H1 (cell line): ENCODE data around the gene RPTOR. TPM values are rescaled to one million over a fixed set of nuclear protein-coding genes. Genes with fewer than 3 reads are reported as not detected.

Source experiments
- CTCF ChIA-PET: fragments of 300-600 bp; sonication (Branson Sonifier 250); formaldehyde crosslinking; loops from one replicate; lab custom pipeline; 2021; ENCODE audit not compliant: partially characterized antibody; lab: Charles Lee
- POLR2A ChIA-PET: fragments of 300-600 bp; sonication (Branson Sonifier 250); formaldehyde crosslinking; loops from one replicate; lab custom pipeline; 2021; ENCODE audit warnings: inconsistent platforms; ENCODE audit not compliant: partially characterized antibody; lab: Charles Lee
- DNase-seq, 2 experiments: peaks; one replicate each; pipeline versions ENCODE4 v3.0.0 to v3.0.0-alpha.2; 2010 to 2022; ENCODE audit warnings: low spot score in 2 of 2, low read depth in 1 of 2, mixed read lengths in 1 of 2
- FAIRE-seq: peaks from 2 replicates; lab custom pipeline; 2011; peaks lifted over from hg19 to GRCh38; lab: Jason Lieb, UNC
- H2AFZ ChIP-seq: 2 replicates; pipeline ENCODE4 v1.8.1; 2012; ENCODE audit warnings: low read length, inconsistent platforms
- H2AK5ac ChIP-seq: 2 replicates; pipeline ENCODE4 v1.6.1; 2013; ENCODE audit warnings: low read depth, low read length
- H2BK120ac ChIP-seq: replicated peaks from 2 replicates; pipeline ENCODE3; 2013; ENCODE audit warnings: low read depth, low read length, inconsistent platforms
- H2BK12ac ChIP-seq: 2 replicates; pipeline ENCODE4 v1.6.1; 2013; ENCODE audit warnings: low read depth, low read length
- H2BK15ac ChIP-seq: 2 replicates; pipeline ENCODE4 v1.6.1; 2013; ENCODE audit warnings: low read length
- H2BK20ac ChIP-seq: 2 replicates; pipeline ENCODE4 v1.6.1; 2013; ENCODE audit warnings: low read length
- H2BK5ac ChIP-seq: 2 replicates; pipeline ENCODE4 v1.6.1; 2013; ENCODE audit warnings: low read depth, low read length
- H3K14ac ChIP-seq: 2 replicates; pipeline ENCODE4 v1.6.1; 2013; ENCODE audit warnings: inconsistent platforms; ENCODE audit not compliant: insufficient read length
- H3K18ac ChIP-seq: 2 replicates; pipeline ENCODE4 v1.6.1; 2013; ENCODE audit warnings: low read length; ENCODE audit errors: extremely low read depth
- H3K23ac ChIP-seq: 2 replicates; pipeline ENCODE4 v1.6.1; 2013; ENCODE audit warnings: inconsistent platforms; ENCODE audit not compliant: insufficient read length
- H3K23me2 ChIP-seq: 2 replicates; pipeline ENCODE4 v1.6.1; 2013; ENCODE audit warnings: low read depth, low read length
- H3K27ac ChIP-seq: 2 replicates; pipeline ENCODE4 v1.6.1; 2011; ENCODE audit warnings: low read depth, low read length, inconsistent platforms
- H3K27me3 ChIP-seq, 4 experiments: replicated peaks in 1 of 4; 1 replicate in 1 of 4; 2 replicates in 3 of 4; pipeline versions ENCODE4 v1.6.1 to v1.8.1; 2011 to 2013; ENCODE audit warnings: low read length in 3 of 4, mild to moderate bottlenecking in 3 of 4, inconsistent platforms in 2 of 4, mixed read lengths in 2 of 4, moderate library complexity in 1 of 4; ENCODE audit not compliant: control insufficient read depth in 3 of 4, insufficient read depth in 3 of 4; ENCODE audit errors: extremely low read depth in 1 of 4
- H3K36me3 ChIP-seq, 4 experiments: 2 replicates each; pipeline versions ENCODE4 v1.6.1 to v1.8.1; 2011 to 2013; ENCODE audit warnings: mild to moderate bottlenecking in 4 of 4, low read length in 3 of 4, moderate library complexity in 2 of 4, control low read depth in 1 of 4, inconsistent platforms in 1 of 4; ENCODE audit not compliant: insufficient read depth in 4 of 4, control insufficient read depth in 2 of 4
- H3K4ac ChIP-seq: replicated peaks from 2 replicates; pipeline ENCODE3; 2013; ENCODE audit warnings: low read length, low read depth, mixed read lengths, inconsistent platforms; ENCODE audit not compliant: insufficient read length
- H3K4me1 ChIP-seq, 4 experiments: replicated peaks in 1 of 4; 1 replicate in 1 of 4; 2 replicates in 3 of 4; pipeline versions ENCODE4 v1.6.1 to v1.8.1; 2011 to 2013; ENCODE audit warnings: low read length in 3 of 4, inconsistent platforms in 2 of 4, mixed read lengths in 1 of 4; ENCODE audit not compliant: insufficient read depth in 4 of 4, control insufficient read depth in 3 of 4
- H3K4me2 ChIP-seq, 2 experiments: 2 replicates each; pipeline versions ENCODE4 v1.6.1 to v1.8.1; 2011 to 2013; ENCODE audit warnings: low read depth in 2 of 2, low read length in 2 of 2, control low read depth in 1 of 2, inconsistent platforms in 1 of 2, mild to moderate bottlenecking in 1 of 2; ENCODE audit not compliant: insufficient read depth in 1 of 2
- H3K4me3 ChIP-seq, 4 experiments: fragments of 200-600, 300-600 bp in 1 of 4; sonication (generic), shearing (Covaris generic), sonication (Bioruptor Twin) in 1 of 4; 2 replicates each; pipeline versions ENCODE4 v1.5.1 to v1.8.1; 2011 to 2016; ENCODE audit warnings: low read length in 4 of 4, low read depth in 3 of 4, control low read depth in 2 of 4, inconsistent platforms in 2 of 4, mild to moderate bottlenecking in 2 of 4, mixed read lengths in 1 of 4, moderate library complexity in 1 of 4; ENCODE audit not compliant: insufficient read depth in 2 of 4; ENCODE audit errors: extremely low read depth in 1 of 4
- H3K56ac ChIP-seq: replicated peaks from 2 replicates; pipeline ENCODE3; 2013; ENCODE audit warnings: low read depth, mild to moderate bottlenecking, mixed read lengths, low read length, inconsistent platforms; ENCODE audit not compliant: insufficient read length
- H3K79me1 ChIP-seq: 2 replicates; pipeline ENCODE4 v1.6.1; 2013; ENCODE audit warnings: low read depth, low read length, control low read depth
- H3K79me2 ChIP-seq, 2 experiments: 2 replicates each; pipeline versions ENCODE4 v1.6.1 to v1.8.1; 2012 to 2013; ENCODE audit warnings: low read length in 2 of 2, mild to moderate bottlenecking in 2 of 2, inconsistent platforms in 1 of 2; ENCODE audit not compliant: insufficient read depth in 2 of 2, control insufficient read depth in 1 of 2
- H3K9ac ChIP-seq, 4 experiments: replicated peaks in 1 of 4; 1 replicate in 1 of 4; 2 replicates in 3 of 4; pipeline versions ENCODE4 v1.6.1 to v1.8.1; 2011 to 2013; ENCODE audit warnings: low read depth in 3 of 4, low read length in 3 of 4, control low read depth in 2 of 4, mild to moderate bottlenecking in 2 of 4, moderate library complexity in 2 of 4, inconsistent platforms in 1 of 4; ENCODE audit errors: extremely low read depth in 1 of 4
- H3K9me3 ChIP-seq, 2 experiments: 2 replicates each; pipeline versions ENCODE4 v1.6.1 to v1.8.1; 2012 to 2013; ENCODE audit warnings: mild to moderate bottlenecking in 2 of 2, moderate library complexity in 2 of 2, control low read depth in 1 of 2, inconsistent platforms in 1 of 2, low read depth in 1 of 2, low read length in 1 of 2, mixed read lengths in 1 of 2; ENCODE audit not compliant: insufficient read depth in 2 of 2
- H4K20me1 ChIP-seq, 2 experiments: replicated peaks in 1 of 2; 2 replicates each; pipeline versions ENCODE3 to v1.8.1; 2011 to 2013; ENCODE audit warnings: inconsistent platforms in 2 of 2, low read length in 2 of 2, mild to moderate bottlenecking in 1 of 2; ENCODE audit not compliant: insufficient read depth in 2 of 2, control insufficient read depth in 1 of 2
- H4K5ac ChIP-seq: 2 replicates; pipeline ENCODE4 v1.6.1; 2013; ENCODE audit warnings: low read length, low read depth, mixed read lengths, inconsistent platforms; ENCODE audit not compliant: insufficient read length
- H4K8ac ChIP-seq: 2 replicates; pipeline ENCODE4 v1.8.0; 2013; ENCODE audit warnings: mild to moderate bottlenecking, moderate library complexity, low read length, inconsistent platforms; ENCODE audit not compliant: insufficient read depth; ENCODE audit errors: extremely low read depth
- H4K91ac ChIP-seq: replicated peaks from 2 replicates; pipeline ENCODE3; 2013; ENCODE audit warnings: low read length, mixed read lengths, inconsistent platforms; ENCODE audit not compliant: insufficient read length
- BRCA1 ChIP-seq: IDR thresholded peaks from 2 replicates; pipeline ENCODE4 v1.6.1; 2012; ENCODE audit warnings: low read depth, low read length, improper control_type of control experiment
- EP300 ChIP-seq, 2 experiments: IDR thresholded peaks; 1 replicate in 1 of 2; 2 replicates in 1 of 2; pipeline ENCODE4 v1.6.1; 2011 to 2012; ENCODE audit warnings: low read depth in 2 of 2, low read length in 2 of 2, mild to moderate bottlenecking in 2 of 2, borderline replicate concordance in 1 of 2, inconsistent platforms in 1 of 2, moderate library complexity in 1 of 2
- WGBS, 2 experiments: shearing (Covaris generic) in 1 of 2; methylation state at CpG; one replicate each; pipeline versions ENCODE4 v1.1.6 to v1.1.7; 2013 to 2015; ENCODE audit warnings: low lambda C conversion rate in 2 of 2, mixed read lengths in 2 of 2, inconsistent platforms in 1 of 2, low coverage in 1 of 2, missing lambda C conversion rate in 1 of 2; ENCODE audit not compliant: insufficient replicate concordance in 2 of 2, insufficient coverage in 1 of 2, insufficient read length in 1 of 2; ENCODE audit errors: extremely low coverage in 1 of 2, missing lambda C conversion rate in 1 of 2; 5-methylcytosine and 5-hydroxymethylcytosine counted together
- polyA plus RNA-seq, 7 experiments: library from polyadenylated mRNA; depleted of rRNA in 3 of 7; stranded (reverse) in 5 of 7; unstranded in 2 of 7; fragments of >200 nt in 5 of 7; fragments of 200-250 nt in 2 of 7; gene quantifications; 1 replicate in 5 of 7; 2 replicates in 1 of 7; 4 replicates in 1 of 7; pipeline versions ENCODE4 v1.2.1 to v1.2.3, GENCODE V29; 2011 to 2013; ENCODE audit warnings: missing spikeins in 2 of 7, mixed read lengths in 2 of 7
- total RNA-seq: library from RNA; stranded (reverse); fragmentation: NEBNext Ultra II Directional; extraction: Animal tissue kit (Norgen Biotek cat#: 25700); gene quantifications from 2 replicates; pipeline ENCODE4 v1.2.1, GENCODE V29; 2021

RPTOR gene
- total and polyA plus RNA-seq, 2 of the 8 experiments (the other 6 are each of a cell fraction or from before 2014, with no cell fraction given): 6.9 to 28.7 TPM

- H2BK120ac ChIP-seq: no peak overlapping the region
- H4K8ac ChIP-seq: no peak overlapping the region
- H3K4me3 ChIP-seq: no peak overlapping the region
- no peak overlapping the region for H2AK5ac ChIP-seq
- no peak overlapping the region for H3K4me2 ChIP-seq
- H3K14ac ChIP-seq: no peak overlapping the region
- no peak overlapping the region for H2AFZ ChIP-seq
- H3K4ac ChIP-seq: no peak overlapping the region
- H3K27ac ChIP-seq: no peak overlapping the region
- H3K18ac ChIP-seq: no peak overlapping the region
- H3K23me2 ChIP-seq: no peaks in the 10 kb centered on the region
- H3K27me3 ChIP-seq: peaks cover 12 to 23% (median 21%) of the 10 kb centered on the region in 4 experiments
- 90% methylated on average over 9 of the region's 9 CpGs; no CpG with 5 or more reads in 1 of the 2 experiments for WGBS, 2 experiments
- POLR2A ChIA-PET: no interaction called here
- H3K9ac ChIP-seq: no peak overlapping the region
- H3K36me3 ChIP-seq: no peaks in the 10 kb centered on the region
- no peak overlapping the region for H3K23ac ChIP-seq
- peaks cover 0 to 26% of the 10 kb centered on the region in 2 experiments; a peak in 2 of 4 replicates for H3K79me2 ChIP-seq
- H2BK15ac ChIP-seq: no peak overlapping the region
- H4K20me1 ChIP-seq: peaks cover 22 to 29% of the 10 kb centered on the region in 2 experiments
- peaks cover 4% of the 10 kb centered on the region for H3K79me1 ChIP-seq
- no peaks in the 10 kb centered on the region for H3K4me1 ChIP-seq
- no peak overlapping the region for H2BK5ac ChIP-seq
- no peak overlapping the region for H2BK20ac ChIP-seq
- no peaks in the 10 kb centered on the region for H3K9me3 ChIP-seq
- FAIRE-seq (no peak), DNase-seq (no peak)
- H4K5ac ChIP-seq: no peak overlapping the region
- CTCF ChIA-PET: interaction anchor here (0.9 kb wide), 1 partner anchor 114 kb away, joined by 3 read pairs; no protein-coding TSS in a partner anchor
- TF ChIP-seq EP300 (IDR thresholded peaks at IDR 0.05; ENCODE audit: borderline replicate concordance in 1 of 2, low read depth in 2 of 2, low read length in 2 of 2) (no peak), BRCA1 (no peak)
- no peak overlapping the region for H2BK12ac ChIP-seq
- H3K56ac ChIP-seq: no peak overlapping the region
- H4K91ac ChIP-seq: no peak overlapping the region
Observed at GRCh38 chr17:80569924-80570323, 25.3 kb downstream of the RPTOR start.
